SJSA1 (cell line): Measurements from ENCODE around the gene TNS4. TPM values are rescaled to one million over a fixed set of nuclear protein-coding genes. Genes with fewer than 3 reads are reported as not detected.

Experiments used
- DNase-seq, 2 experiments: peaks; one replicate each; pipeline ENCODE4 v3.0.0-alpha.2; 2015 to 2020; ENCODE audit warnings: low spot score in 2 of 2, low read depth in 1 of 2
- H3K27ac ChIP-seq: fragments of 250-450 bp; sonication (Bioruptor Pico); 2 replicates; pipeline ENCODE4 v1.5.1; 2020; ENCODE audit warnings: mild to moderate bottlenecking, moderate library complexity
- H3K27me3 ChIP-seq: fragments of 250-450 bp; sonication (Bioruptor Pico); replicated peaks from 2 replicates; pipeline ENCODE4 v1.5.1; 2020; ENCODE audit warnings: mild to moderate bottlenecking, moderate library complexity
- H3K36me3 ChIP-seq: fragments of 250-450 bp; sonication (Bioruptor Pico); 2 replicates; pipeline ENCODE4 v1.5.1; 2020; ENCODE audit warnings: mild to moderate bottlenecking
- H3K4me1 ChIP-seq: fragments of 250-450 bp; sonication (Bioruptor Pico); replicated peaks from 2 replicates; pipeline ENCODE4 v1.6.1; 2021; ENCODE audit warnings: mild to moderate bottlenecking
- H3K4me3 ChIP-seq: fragments of 250-450 bp; sonication (Bioruptor Pico); 2 replicates; pipeline ENCODE4 v1.5.1; 2020; ENCODE audit warnings: mild to moderate bottlenecking
- H3K9me3 ChIP-seq: fragments of 250-450 bp; sonication (Bioruptor Pico); replicated peaks from 2 replicates; pipeline ENCODE4 v1.5.1; 2020; ENCODE audit warnings: mild to moderate bottlenecking
- total RNA-seq: library from RNA; depleted of rRNA; stranded (reverse); fragments of >200 nt; shearing (Covaris generic); gene quantifications from 2 replicates; pipeline ENCODE4 v1.2.3, GENCODE V29; 2014

TNS4 gene
- total RNA-seq, 1 experiment from 2014 or later, result not detected

GRCh38 chr17:40499551-40500189 is 1.8 kb downstream of the TNS4 start:
- H3K27ac ChIP-seq, result no peak overlapping the region
- peak; percentile 45 to 69 for DNase-seq
- peaks cover 21% of the 10 kb centered on the region for H3K4me1 ChIP-seq
- H3K9me3 ChIP-seq, result no peaks in the 10 kb centered on the region
- H3K27me3 ChIP-seq, result no peaks in the 10 kb centered on the region
- H3K4me3 ChIP-seq, result no peak overlapping the region
- H3K36me3 ChIP-seq, result no peaks in the 10 kb centered on the region

DNA sequence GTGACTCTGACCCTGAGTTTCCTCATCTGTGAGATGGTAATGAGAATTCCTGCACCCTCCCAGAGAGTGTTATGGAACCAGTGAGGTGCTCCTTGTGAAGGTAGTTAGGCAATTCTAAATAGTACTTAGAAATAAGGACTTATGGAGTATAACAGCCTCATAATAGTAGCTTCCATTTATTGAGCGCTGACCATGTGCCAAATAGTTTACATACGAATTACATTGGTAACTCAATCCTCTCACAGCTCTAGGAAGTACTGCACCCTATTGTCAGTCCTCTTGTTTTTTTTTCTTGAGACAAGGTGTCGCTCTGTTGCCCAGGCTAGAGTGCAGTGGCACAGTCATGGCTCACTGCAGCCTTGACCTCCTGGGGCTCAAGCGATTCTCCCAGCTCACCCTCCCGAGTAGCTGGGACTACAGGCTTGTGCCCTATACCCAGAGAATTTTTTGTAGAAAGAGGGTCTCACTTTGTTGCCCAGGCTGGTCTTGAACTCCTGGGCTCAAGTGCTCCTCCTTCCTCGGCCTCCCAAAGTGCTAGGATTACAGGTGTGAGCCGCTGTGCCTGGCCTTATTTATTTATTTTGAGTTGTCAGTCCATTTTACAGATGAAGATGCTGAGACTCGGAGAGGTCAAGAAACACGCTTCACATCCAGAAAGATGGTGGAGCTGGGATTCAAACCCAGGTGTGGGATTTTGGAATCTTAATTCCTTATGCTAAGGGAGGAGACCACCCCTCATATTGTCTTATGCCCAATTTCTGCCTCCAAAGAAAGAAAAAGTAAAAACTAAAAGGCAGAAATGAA is 2.9 kb downstream of the TNS4 start:
- no peaks in the 10 kb centered on the region for H3K9me3 ChIP-seq
- peaks cover 21% of the 10 kb centered on the region for H3K4me1 ChIP-seq
- no peak for DNase-seq
- H3K36me3 ChIP-seq, result no peaks in the 10 kb centered on the region
- no peak overlapping the region for H3K27ac ChIP-seq
- no peaks in the 10 kb centered on the region for H3K27me3 ChIP-seq
- H3K4me3 ChIP-seq, result no peak overlapping the region

DNA sequence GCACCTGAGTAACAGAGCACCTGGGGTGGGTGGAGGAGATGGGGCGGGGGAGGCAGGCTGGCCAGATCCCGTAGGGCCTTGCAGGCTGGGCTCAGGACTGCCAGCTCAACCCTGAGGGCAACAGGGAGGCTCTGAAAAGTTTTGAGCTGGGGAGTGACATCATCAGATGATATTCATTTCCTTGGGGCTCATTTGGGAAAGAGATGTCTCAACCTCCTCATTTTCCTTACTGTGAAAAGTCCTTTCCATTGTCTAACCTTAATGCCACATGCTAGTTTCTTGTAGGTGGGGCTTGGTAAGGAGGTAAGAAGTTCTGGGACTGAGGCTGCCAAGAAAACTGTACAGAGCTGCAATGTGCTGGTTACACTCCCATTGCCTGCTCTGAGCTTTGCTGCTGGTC is 3.7 kb downstream of the TNS4 start:
- DNase-seq, result no peak
- H3K27ac ChIP-seq, result no peak overlapping the region
- H3K9me3 ChIP-seq, result no peaks in the 10 kb centered on the region
- no peaks in the 10 kb centered on the region for H3K27me3 ChIP-seq
- H3K4me1 ChIP-seq, result peaks cover 21% of the 10 kb centered on the region
- H3K4me3 ChIP-seq, result no peak overlapping the region
- no peaks in the 10 kb centered on the region for H3K36me3 ChIP-seq

DNA sequence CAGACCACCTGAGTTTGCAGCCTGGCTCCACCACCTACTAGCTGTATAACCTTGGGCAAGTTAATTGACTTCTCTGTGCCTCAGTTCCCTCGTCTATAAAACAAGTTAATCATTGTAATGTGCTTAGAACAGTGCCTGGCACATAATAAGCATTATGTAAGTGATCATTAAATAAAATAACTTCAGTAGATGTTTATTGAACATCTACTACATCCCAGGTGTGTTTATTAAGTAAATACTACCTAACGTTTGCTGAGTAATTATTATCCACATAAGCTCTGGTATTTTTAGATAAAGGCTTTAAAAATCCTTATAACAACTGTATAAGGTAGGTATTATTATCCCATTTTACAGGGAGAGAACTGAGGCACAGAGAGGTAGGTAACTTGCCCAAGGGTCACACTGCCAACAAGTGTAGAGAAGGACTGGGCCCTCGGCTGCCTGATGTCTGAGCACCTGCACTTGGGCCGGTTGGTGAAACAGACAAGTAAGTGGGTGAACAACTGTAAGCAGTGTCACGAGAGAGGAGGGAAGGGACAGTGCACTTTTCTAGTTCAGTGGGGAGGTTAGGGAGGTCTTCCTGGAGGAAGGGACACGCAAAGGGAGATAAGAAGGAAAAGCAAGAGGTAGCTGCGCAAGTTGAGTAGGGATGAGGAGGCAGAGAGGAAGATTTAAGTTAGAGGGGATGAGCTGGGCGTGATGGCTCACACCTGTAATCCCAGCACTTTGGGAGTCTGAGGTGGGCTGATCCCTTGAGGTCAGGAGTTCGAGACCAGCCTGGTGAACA is 4.6 kb downstream of the TNS4 start:
- H3K9me3 ChIP-seq, result no peaks in the 10 kb centered on the region
- DNase-seq, result no peak
- no peak overlapping the region for H3K4me3 ChIP-seq
- no peaks in the 10 kb centered on the region for H3K27me3 ChIP-seq
- no peak overlapping the region for H3K27ac ChIP-seq
- no peaks in the 10 kb centered on the region for H3K36me3 ChIP-seq
- peaks cover 21% of the 10 kb centered on the region for H3K4me1 ChIP-seq

DNA sequence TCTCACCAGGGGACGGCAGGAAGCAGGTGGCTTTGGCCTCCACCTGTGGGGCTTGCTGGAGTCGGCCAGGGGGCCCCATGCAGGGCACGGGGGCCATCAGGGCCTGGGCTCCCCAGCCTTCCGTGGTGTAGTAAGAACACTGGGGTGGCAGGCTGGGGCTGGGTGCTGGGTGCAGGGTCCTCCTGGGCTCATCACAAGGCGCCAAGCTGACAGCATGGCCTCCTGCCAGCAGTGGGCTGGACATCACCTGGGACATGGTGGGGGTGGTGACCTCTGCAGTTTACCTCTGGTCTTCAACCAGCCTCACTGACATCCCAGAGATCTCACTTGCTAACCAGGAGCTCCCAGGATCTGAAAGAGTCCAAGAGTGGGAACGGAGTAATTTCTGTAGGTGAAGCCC is 5.3 kb downstream of the TNS4 start:
- H3K36me3 ChIP-seq, result no peaks in the 10 kb centered on the region
- H3K9me3 ChIP-seq, result no peaks in the 10 kb centered on the region
- no peak overlapping the region for H3K27ac ChIP-seq
- H3K27me3 ChIP-seq, result no peaks in the 10 kb centered on the region
- no peak for DNase-seq
- H3K4me1 ChIP-seq, result peaks cover 21% of the 10 kb centered on the region
- no peak overlapping the region for H3K4me3 ChIP-seq

DNA sequence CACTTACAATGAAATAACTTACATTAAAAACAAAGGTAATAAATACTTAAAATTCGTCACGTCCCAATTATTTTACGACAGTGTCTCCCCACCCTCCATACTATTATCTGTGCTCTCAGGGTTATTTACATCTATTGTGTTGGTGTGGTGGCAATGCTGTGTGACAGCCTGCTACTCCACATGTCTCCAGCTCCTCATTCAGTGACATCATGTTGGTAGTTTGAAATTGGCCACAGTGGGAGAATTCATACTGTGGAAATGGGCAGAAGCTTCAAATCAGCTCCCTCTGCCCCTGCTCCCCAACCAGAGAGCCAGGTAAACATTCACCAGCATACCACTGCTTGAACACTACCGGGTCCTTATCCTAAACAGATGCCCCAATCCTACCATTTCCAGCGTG is 6.3 kb downstream of the TNS4 start:
- H3K4me3 ChIP-seq, result no peak overlapping the region
- no peak overlapping the region for H3K27ac ChIP-seq
- H3K27me3 ChIP-seq, result no peaks in the 10 kb centered on the region
- H3K9me3 ChIP-seq, result no peaks in the 10 kb centered on the region
- no peaks in the 10 kb centered on the region for H3K36me3 ChIP-seq
- DNase-seq, result no peak
- peaks cover 21% of the 10 kb centered on the region for H3K4me1 ChIP-seq

DNA sequence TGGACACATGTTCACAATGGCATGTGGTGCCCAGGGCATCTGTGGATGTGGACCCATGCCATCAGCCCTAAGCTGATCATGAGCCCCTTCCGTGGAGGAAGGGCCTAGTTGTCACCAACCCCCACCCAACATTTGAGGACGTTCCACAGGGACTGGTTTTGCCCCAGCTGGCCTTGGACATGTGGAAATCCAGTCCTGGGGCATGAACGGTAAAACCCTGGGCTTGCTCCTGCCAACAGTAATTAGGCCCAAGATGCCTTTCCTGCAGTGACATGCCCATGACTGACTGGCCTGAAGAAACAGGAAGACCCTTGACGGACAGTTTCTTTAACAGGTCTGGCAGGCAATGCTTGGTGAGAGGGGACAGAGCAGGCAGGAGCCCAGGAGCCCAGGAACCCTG is 7.7 kb downstream of the TNS4 start:
- H3K27me3 ChIP-seq, result no peaks in the 10 kb centered on the region
- no peaks in the 10 kb centered on the region for H3K9me3 ChIP-seq
- H3K27ac ChIP-seq, result no peak overlapping the region
- DNase-seq, result no peak
- no peaks in the 10 kb centered on the region for H3K36me3 ChIP-seq
- H3K4me1 ChIP-seq, result peaks cover 10% of the 10 kb centered on the region
- no peak overlapping the region for H3K4me3 ChIP-seq

GRCh38 chr17:40491486-40491885 is 9.9 kb downstream of the TNS4 start:
- no peaks in the 10 kb centered on the region for H3K36me3 ChIP-seq
- H3K27ac ChIP-seq, result no peak overlapping the region
- H3K4me3 ChIP-seq, result no peak overlapping the region
- H3K4me1 ChIP-seq, result peaks cover 8% of the 10 kb centered on the region
- H3K9me3 ChIP-seq, result no peaks in the 10 kb centered on the region
- H3K27me3 ChIP-seq, result no peaks in the 10 kb centered on the region
- DNase-seq, result no peak

DNA sequence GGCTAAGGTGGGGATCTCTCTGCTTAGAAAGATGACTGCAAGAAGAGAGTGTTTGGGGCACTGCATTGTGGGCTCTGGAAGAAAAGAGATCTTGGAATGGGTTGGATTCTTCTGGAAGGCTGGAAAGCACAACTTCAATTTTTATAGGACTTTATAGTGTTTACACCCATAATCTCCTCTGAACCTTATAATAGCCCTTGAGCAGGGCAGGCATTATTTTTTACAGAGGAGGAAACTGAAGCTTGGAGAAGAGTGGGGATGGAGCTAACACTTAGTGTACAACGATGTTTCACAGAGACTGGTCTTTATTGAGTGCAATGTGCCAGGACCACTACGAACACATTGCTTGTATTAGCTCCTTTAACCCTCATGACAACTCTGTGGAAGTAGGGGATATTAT is 10.4 kb downstream of the TNS4 start:
- Histone ChIP-seq H3K4me3 (no peak overlapping the region), H3K4me1 (peaks cover 14% of the 10 kb centered on the region), H3K36me3 (no peaks in the 10 kb centered on the region), H3K9me3 (no peaks in the 10 kb centered on the region), H3K27me3 (no peaks in the 10 kb centered on the region), H3K27ac (no peak overlapping the region)
- no peak for DNase-seq

DNA sequence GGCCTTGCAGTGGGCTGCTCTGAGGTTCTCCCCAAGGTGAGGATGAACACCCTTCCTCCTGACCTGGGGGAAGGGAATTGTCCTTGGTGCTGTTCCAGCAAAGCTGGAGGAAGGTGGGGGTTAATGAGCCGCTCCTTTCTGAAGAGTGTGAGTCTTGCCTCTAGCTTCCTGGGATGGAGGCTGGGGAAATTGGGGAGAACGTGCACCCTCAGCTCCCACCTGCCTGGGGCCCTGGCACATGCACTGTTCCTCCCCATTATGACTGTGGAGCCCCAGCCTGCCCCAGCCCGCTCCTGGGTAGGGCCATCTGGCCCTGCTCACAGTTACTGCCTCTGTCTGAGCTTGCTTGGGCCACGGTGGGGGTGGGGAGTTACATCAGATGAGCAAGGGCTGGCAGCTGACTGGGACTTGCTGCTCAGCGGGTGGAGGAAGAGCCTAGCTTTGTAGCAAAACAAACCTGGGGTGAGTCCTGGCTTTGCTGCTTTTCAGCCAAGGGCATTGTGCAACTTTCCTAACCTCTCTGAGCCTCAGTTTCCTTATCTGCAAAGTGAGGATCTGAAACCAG is 11.1 kb downstream of the TNS4 start:
- no peaks in the 10 kb centered on the region for H3K36me3 ChIP-seq
- no peak overlapping the region for H3K4me3 ChIP-seq
- no peaks in the 10 kb centered on the region for H3K9me3 ChIP-seq
- no peaks in the 10 kb centered on the region for H3K27me3 ChIP-seq
- peaks cover 20% of the 10 kb centered on the region for H3K4me1 ChIP-seq
- DNase-seq, result no peak
- H3K27ac ChIP-seq, result no peak overlapping the region

- Histone ChIP-seq H3K4me3 (no peak overlapping the region), H3K27me3 (no peaks in the 10 kb centered on the region), H3K36me3 (no peaks in the 10 kb centered on the region), H3K27ac (no peak overlapping the region), H3K9me3 (no peaks in the 10 kb centered on the region), H3K4me1 (peaks cover 30% of the 10 kb centered on the region)
- DNase-seq, result no peak
Measured at GRCh38 chr17:40487371-40488020, 13.9 kb downstream of the TNS4 start.

- Histone ChIP-seq H3K9me3 (no peaks in the 10 kb centered on the region), H3K4me1 (peaks cover 30% of the 10 kb centered on the region), H3K36me3 (no peaks in the 10 kb centered on the region), H3K4me3 (no peak overlapping the region), H3K27ac (peak overlapping the region; percentile 96), H3K27me3 (no peaks in the 10 kb centered on the region)
- no peak for DNase-seq
Measured at GRCh38 chr17:40486522-40487370, 14.7 kb downstream of the TNS4 start.
